PC-9 (cell line): Measurements from ENCODE around the gene MYO7B. TPM values are rescaled to one million over a fixed set of nuclear protein-coding genes. Genes with fewer than 3 reads are reported as not detected.

Source experiments
- BruUV-seq: library from RNA; stranded (reverse); fragments of 400-500 nt; replicated peaks from 2 replicates; lab custom pipeline; 2021; lab: Mats Ljungman, UMichigan
- CTCF ChIA-PET: fragments of 300-600 bp; sonication (Branson Sonifier 250); formaldehyde crosslinking; loops from one replicate; lab custom pipeline; 2022; ENCODE audit warnings: antibody characterized with exemption; lab: Charles Lee
- POLR2A ChIA-PET: fragments of 300-600 bp; sonication (Branson Sonifier 250); formaldehyde crosslinking; loops from one replicate; lab custom pipeline; 2022; ENCODE audit warnings: antibody characterized with exemption; ENCODE audit not compliant: unreplicated experiment; lab: Charles Lee
- DNase-seq, 2 experiments: peaks; one replicate each; pipeline versions ENCODE4 v3.0.0 to v3.0.0-alpha.2; 2015 to 2022; ENCODE audit warnings: mixed read lengths in 1 of 2
- H2AFZ ChIP-seq: fragments of 200-600 bp; sonication (generic); 2 replicates; pipeline ENCODE4 v1.8.1; 2017; ENCODE audit warnings: antibody characterized with exemption
- H3F3A ChIP-seq: fragments of 200-600 bp; sonication (generic); 2 replicates; pipeline ENCODE4 v1.8.1; 2017; ENCODE audit warnings: antibody characterized with exemption, mild to moderate bottlenecking, low read depth; ENCODE audit not compliant: insufficient read depth
- H3K27ac ChIP-seq: fragments of 200-600 bp; sonication (generic); 2 replicates; pipeline ENCODE4 v1.6.1; 2016; ENCODE audit warnings: mixed run types
- H3K27me3 ChIP-seq: fragments of 200-600 bp; sonication (generic); 2 replicates; pipeline ENCODE4 v1.6.1; 2016; ENCODE audit warnings: low read depth, mixed run types; ENCODE audit not compliant: insufficient read depth
- H3K36me3 ChIP-seq: fragments of 200-600 bp; sonication (generic); 2 replicates; pipeline ENCODE4 v1.6.1; 2016; ENCODE audit warnings: low read depth, mixed run types
- H3K4me1 ChIP-seq: fragments of 200-600 bp; sonication (generic); replicated peaks from 2 replicates; pipeline ENCODE4 v1.6.1; 2016; ENCODE audit warnings: mixed run types; ENCODE audit not compliant: insufficient read depth
- H3K4me2 ChIP-seq: fragments of 200-600 bp; sonication (generic); 2 replicates; pipeline ENCODE4 v1.6.1; 2017; ENCODE audit warnings: mixed run types
- H3K4me3 ChIP-seq: fragments of 200-600 bp; sonication (generic); 2 replicates; pipeline ENCODE4 v1.6.1; 2016; ENCODE audit warnings: mixed run types
- H3K79me2 ChIP-seq: fragments of 200-600 bp; sonication (generic); 2 replicates; pipeline ENCODE4 v1.6.1; 2017; ENCODE audit warnings: low read depth, mixed run types
- H3K9me2 ChIP-seq: fragments of 200-600 bp; sonication (generic); 2 replicates; pipeline ENCODE4 v1.8.1; 2017; ENCODE audit warnings: mild to moderate bottlenecking; ENCODE audit not compliant: insufficient read depth
- H3K9me3 ChIP-seq: fragments of 200-600 bp; sonication (generic); 2 replicates; pipeline ENCODE4 v1.8.1; 2016; ENCODE audit warnings: low read depth; ENCODE audit not compliant: insufficient read depth
- H4K20me1 ChIP-seq: fragments of 200-600 bp; sonication (generic); 2 replicates; pipeline ENCODE4 v1.8.1; 2017; ENCODE audit not compliant: insufficient read depth
- EZH2 ChIP-seq: fragments of 200-600 bp; sonication (generic); IDR thresholded peaks from 2 replicates; pipeline ENCODE4 v1.8.0; 2017; ENCODE audit warnings: antibody characterized with exemption, low read depth
- intact Hi-C: fragments of 100-400 bp; cut with micrococcal nuclease; formaldehyde crosslinking; loops from one replicate; pipeline ENCODE4 v1.10.0; 2022; ENCODE audit not compliant: unreplicated experiment
- total RNA-seq: library from RNA; stranded (reverse); gene quantifications from 2 replicates; pipeline ENCODE4 v1.2.3, GENCODE V29; 2021
- TF ChIP-seq, protein P1 (sequence below): fragments of 200-600 bp; sonication (generic); conservative IDR thresholded peaks from 2 replicates; pipeline ENCODE4 v1.6.1; 2017; ENCODE audit warnings: mixed run types, antibody characterized with exemption, mild to moderate bottlenecking, moderate library complexity

MYO7B gene
- total RNA-seq, 1 experiment from 2014 or later, result not detected

GRCh38 chr2:127665267-127665893, 129.9 kb downstream of the MYO7B start:
- no peak for DNase-seq
- H3K9me2 ChIP-seq, result no peaks in the 10 kb centered on the region
- no peak overlapping the region for H3K27ac ChIP-seq
- no peaks in the 10 kb centered on the region for H3K9me3 ChIP-seq
- ChIA-PET POLR2A (no interaction called here), CTCF (no interaction called here)
- H3K36me3 ChIP-seq, result no peaks in the 10 kb centered on the region
- no peak for TF ChIP-seq EZH2
- TF ChIP-seq, protein P1, sequence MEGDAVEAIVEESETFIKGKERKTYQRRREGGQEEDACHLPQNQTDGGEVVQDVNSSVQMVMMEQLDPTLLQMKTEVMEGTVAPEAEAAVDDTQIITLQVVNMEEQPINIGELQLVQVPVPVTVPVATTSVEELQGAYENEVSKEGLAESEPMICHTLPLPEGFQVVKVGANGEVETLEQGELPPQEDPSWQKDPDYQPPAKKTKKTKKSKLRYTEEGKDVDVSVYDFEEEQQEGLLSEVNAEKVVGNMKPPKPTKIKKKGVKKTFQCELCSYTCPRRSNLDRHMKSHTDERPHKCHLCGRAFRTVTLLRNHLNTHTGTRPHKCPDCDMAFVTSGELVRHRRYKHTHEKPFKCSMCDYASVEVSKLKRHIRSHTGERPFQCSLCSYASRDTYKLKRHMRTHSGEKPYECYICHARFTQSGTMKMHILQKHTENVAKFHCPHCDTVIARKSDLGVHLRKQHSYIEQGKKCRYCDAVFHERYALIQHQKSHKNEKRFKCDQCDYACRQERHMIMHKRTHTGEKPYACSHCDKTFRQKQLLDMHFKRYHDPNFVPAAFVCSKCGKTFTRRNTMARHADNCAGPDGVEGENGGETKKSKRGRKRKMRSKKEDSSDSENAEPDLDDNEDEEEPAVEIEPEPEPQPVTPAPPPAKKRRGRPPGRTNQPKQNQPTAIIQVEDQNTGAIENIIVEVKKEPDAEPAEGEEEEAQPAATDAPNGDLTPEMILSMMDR, result no peak
- no peaks in the 10 kb centered on the region for H3K79me2 ChIP-seq
- no peaks in the 10 kb centered on the region for H4K20me1 ChIP-seq
- BruUV-seq, result no TSS peak
- H3K4me1 ChIP-seq, result no peaks in the 10 kb centered on the region
- no peak overlapping the region for H3K4me3 ChIP-seq
- no peaks in the 10 kb centered on the region for H3F3A ChIP-seq
- H2AFZ ChIP-seq, result no peak overlapping the region
- H3K27me3 ChIP-seq, result peaks cover 56% of the 10 kb centered on the region
- intact Hi-C loops, result no loop called here
- H3K4me2 ChIP-seq, result no peak overlapping the region

- Histone ChIP-seq H3F3A (no peaks in the 10 kb centered on the region), H3K4me1 (no peaks in the 10 kb centered on the region), H3K9me2 (no peaks in the 10 kb centered on the region), H4K20me1 (no peaks in the 10 kb centered on the region), H3K9me3 (no peaks in the 10 kb centered on the region), H3K4me3 (no peak overlapping the region), H3K79me2 (no peaks in the 10 kb centered on the region), H3K36me3 (no peaks in the 10 kb centered on the region), H3K4me2 (no peak overlapping the region), H3K27me3 (peaks cover 87% of the 10 kb centered on the region), H2AFZ (no peak overlapping the region), H3K27ac (no peak overlapping the region)
- CTCF ChIA-PET, result no interaction called here
- no TSS peak for BruUV-seq
- intact Hi-C loops, result no loop called here
- TF ChIP-seq, protein P1, result no peak
- TF ChIP-seq EZH2, result no peak
- POLR2A ChIA-PET, result no interaction called here
- DNase-seq, result no peak
Measured at GRCh38 chr2:127669056-127669455, 133.6 kb downstream of the MYO7B start.

DNA sequence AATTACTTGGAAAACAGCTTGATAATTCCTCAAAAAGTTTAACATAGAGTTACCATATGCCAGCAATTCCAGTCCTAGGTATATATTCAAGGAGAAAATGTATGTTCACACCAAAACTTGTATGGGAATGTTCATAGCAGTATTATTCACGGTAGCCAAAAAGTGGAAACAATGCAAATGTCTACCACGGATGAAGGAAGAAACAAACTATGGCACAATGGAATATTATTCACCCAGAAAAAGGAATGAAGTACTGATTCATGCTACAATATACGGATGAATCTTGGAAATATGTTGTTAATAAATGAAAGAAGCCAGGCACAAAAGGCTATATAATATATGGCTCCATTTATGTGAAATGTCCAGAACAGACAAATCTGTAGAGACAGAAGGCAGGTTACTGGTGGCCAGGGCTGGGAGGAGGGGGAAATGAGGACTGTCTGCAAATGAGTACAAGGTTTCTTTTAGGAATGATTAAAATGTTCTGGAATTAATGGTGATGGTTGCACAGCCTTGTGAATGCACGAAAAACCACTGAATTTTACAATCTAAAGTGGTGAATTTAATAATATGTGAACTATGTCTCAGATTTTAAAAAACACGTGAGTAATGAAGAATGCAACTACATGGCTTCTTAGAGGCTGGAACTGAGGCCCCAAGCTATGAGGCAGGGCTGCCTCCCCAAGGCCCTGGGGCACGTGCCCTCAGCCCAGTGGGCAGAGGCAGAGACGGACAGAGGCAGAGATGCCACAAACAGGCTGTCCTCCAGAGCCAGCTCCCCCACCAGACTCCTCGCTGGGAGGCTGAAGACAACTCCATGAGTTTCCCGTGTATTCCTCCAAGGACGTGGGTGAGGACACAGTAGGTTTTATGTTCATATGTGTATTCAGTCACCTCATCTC, 134.8 kb downstream of the MYO7B start:
- Histone ChIP-seq H3K4me3 (no peak overlapping the region), H4K20me1 (no peaks in the 10 kb centered on the region), H3K9me2 (no peaks in the 10 kb centered on the region), H3K27me3 (peaks cover 86% of the 10 kb centered on the region), H3K27ac (no peak overlapping the region), H3K79me2 (no peaks in the 10 kb centered on the region), H3K36me3 (no peaks in the 10 kb centered on the region), H3K9me3 (no peaks in the 10 kb centered on the region), H3K4me2 (no peak overlapping the region), H3F3A (no peaks in the 10 kb centered on the region), H3K4me1 (no peaks in the 10 kb centered on the region), H2AFZ (no peak overlapping the region)
- TF ChIP-seq, protein P1, result no peak
- no peak for TF ChIP-seq EZH2
- ChIA-PET CTCF (no interaction called here), POLR2A (no interaction called here)
- intact Hi-C loops, result no loop called here
- BruUV-seq, result no TSS peak
- no peak for DNase-seq
